Astrocyte (in vitro differentiated cells and primary cell): ENCODE results near the gene PLD2.

Source experiments
- EZH2 ChIP-seq: IDR thresholded peaks from 2 replicates; pipeline ENCODE4 v1.6.1; 2012; ENCODE audit warnings: mild to moderate bottlenecking, low read length, inconsistent platforms; ENCODE audit not compliant: insufficient read depth
- TF ChIP-seq, protein P1 (sequence below): IDR thresholded peaks from 2 replicates; pipeline ENCODE4 v1.5.1; 2011; ENCODE audit warnings: low read depth, mild to moderate bottlenecking, inconsistent platforms, low read length, moderate library complexity; ENCODE audit not compliant: insufficient read depth

GRCh38 chr17:4858882-4859260 is 51.9 kb downstream of the PLD2 start:
- TF ChIP-seq, protein P1, sequence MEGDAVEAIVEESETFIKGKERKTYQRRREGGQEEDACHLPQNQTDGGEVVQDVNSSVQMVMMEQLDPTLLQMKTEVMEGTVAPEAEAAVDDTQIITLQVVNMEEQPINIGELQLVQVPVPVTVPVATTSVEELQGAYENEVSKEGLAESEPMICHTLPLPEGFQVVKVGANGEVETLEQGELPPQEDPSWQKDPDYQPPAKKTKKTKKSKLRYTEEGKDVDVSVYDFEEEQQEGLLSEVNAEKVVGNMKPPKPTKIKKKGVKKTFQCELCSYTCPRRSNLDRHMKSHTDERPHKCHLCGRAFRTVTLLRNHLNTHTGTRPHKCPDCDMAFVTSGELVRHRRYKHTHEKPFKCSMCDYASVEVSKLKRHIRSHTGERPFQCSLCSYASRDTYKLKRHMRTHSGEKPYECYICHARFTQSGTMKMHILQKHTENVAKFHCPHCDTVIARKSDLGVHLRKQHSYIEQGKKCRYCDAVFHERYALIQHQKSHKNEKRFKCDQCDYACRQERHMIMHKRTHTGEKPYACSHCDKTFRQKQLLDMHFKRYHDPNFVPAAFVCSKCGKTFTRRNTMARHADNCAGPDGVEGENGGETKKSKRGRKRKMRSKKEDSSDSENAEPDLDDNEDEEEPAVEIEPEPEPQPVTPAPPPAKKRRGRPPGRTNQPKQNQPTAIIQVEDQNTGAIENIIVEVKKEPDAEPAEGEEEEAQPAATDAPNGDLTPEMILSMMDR: no peak
- TF ChIP-seq EZH2: no peak
